Neuronal stem cell (in vitro differentiated cells): ENCODE measurements around the gene FEZ2.

Experiments used
- DNase-seq: peaks from one replicate; pipeline ENCODE4 v3.0.0-alpha.2; 2013; ENCODE audit warnings: low spot score
- H2AFZ ChIP-seq: one replicate; pipeline ENCODE4 v1.6.1; 2013; ENCODE audit warnings: mild to moderate bottlenecking, low read length, inconsistent platforms
- H2AK5ac ChIP-seq: 2 replicates; pipeline ENCODE4 v1.6.1; 2013; ENCODE audit warnings: low read depth, mild to moderate bottlenecking, inconsistent platforms, low read length, moderate library complexity, mixed read lengths
- H2BK120ac ChIP-seq: 2 replicates; pipeline ENCODE4 v1.6.1; 2013; ENCODE audit warnings: low read depth, mild to moderate bottlenecking, inconsistent platforms, low read length, moderate library complexity, mixed read lengths
- H2BK12ac ChIP-seq: one replicate; pipeline ENCODE4 v1.6.1; 2013; ENCODE audit warnings: low read length, inconsistent platforms
- H2BK15ac ChIP-seq: 2 replicates; pipeline ENCODE4 v1.6.1; 2013; ENCODE audit warnings: mild to moderate bottlenecking, low read length, inconsistent platforms, mixed read lengths
- H2BK5ac ChIP-seq: one replicate; pipeline ENCODE4 v1.6.1; 2013; ENCODE audit warnings: inconsistent platforms, mild to moderate bottlenecking, low read length, moderate library complexity
- H3K14ac ChIP-seq: one replicate; pipeline ENCODE4 v1.6.1; 2013; ENCODE audit warnings: low read length, inconsistent platforms
- H3K18ac ChIP-seq: 2 replicates; pipeline ENCODE4 v1.6.1; 2013; ENCODE audit warnings: low read length, inconsistent platforms
- H3K23ac ChIP-seq: 2 replicates; pipeline ENCODE4 v1.6.1; 2013; ENCODE audit warnings: low read depth, mild to moderate bottlenecking, mixed read lengths, low read length, inconsistent platforms; ENCODE audit not compliant: poor library complexity
- H3K27ac ChIP-seq: replicated peaks from 3 replicates; pipeline ENCODE4 v1.5.1; 2013; ENCODE audit warnings: low read length, inconsistent platforms
- H3K27me3 ChIP-seq, 3 experiments: 2 replicates each; pipeline ENCODE4 v1.6.1; 2013; ENCODE audit warnings: low read length in 3 of 3, mild to moderate bottlenecking in 2 of 3, inconsistent platforms in 1 of 3, low read depth in 1 of 3, mixed read lengths in 1 of 3, moderate library complexity in 1 of 3; ENCODE audit not compliant: control insufficient read depth in 3 of 3, insufficient read depth in 3 of 3
- H3K36me3 ChIP-seq, 2 donors: replicated peaks in 1 of 2; 2 replicates each; pipeline ENCODE4 v1.6.1; 2013; ENCODE audit warnings: low read length in 2 of 2; ENCODE audit not compliant: control insufficient read depth in 2 of 2, insufficient read depth in 2 of 2
- H3K4ac ChIP-seq: 2 replicates; pipeline ENCODE4 v1.6.1; 2013; ENCODE audit warnings: inconsistent platforms, mild to moderate bottlenecking, low read length, moderate library complexity
- H3K4me1 ChIP-seq, 2 donors: 1 replicate in 1 of 2; 2 replicates in 1 of 2; pipeline ENCODE4 v1.6.1; 2013; ENCODE audit warnings: low read length in 2 of 2, low read depth in 1 of 2; ENCODE audit not compliant: control insufficient read depth in 2 of 2, insufficient read depth in 1 of 2
- H3K4me2 ChIP-seq: one replicate; pipeline ENCODE4 v1.6.1; 2013; ENCODE audit warnings: mild to moderate bottlenecking, low read length, inconsistent platforms; ENCODE audit not compliant: insufficient read depth, poor library complexity, severe bottlenecking
- H3K4me3 ChIP-seq, 2 donors: 2 replicates each; pipeline ENCODE4 v1.5.1; 2013; ENCODE audit warnings: low read length in 2 of 2, mild to moderate bottlenecking in 2 of 2, inconsistent platforms in 1 of 2, moderate library complexity in 1 of 2
- H3K79me1 ChIP-seq: one replicate; pipeline ENCODE4 v1.6.1; 2013; ENCODE audit warnings: low read depth, mild to moderate bottlenecking, inconsistent platforms, low read length, moderate library complexity
- H3K9ac ChIP-seq: one replicate; pipeline ENCODE4 v1.6.1; 2013; ENCODE audit warnings: mild to moderate bottlenecking, low read depth, low read length, inconsistent platforms; ENCODE audit not compliant: poor library complexity
- H3K9me3 ChIP-seq, 2 donors: replicated peaks in 1 of 2; 2 replicates each; pipeline versions ENCODE3 to v1.6.1; 2013; ENCODE audit warnings: low read length in 2 of 2, mild to moderate bottlenecking in 2 of 2, inconsistent platforms in 1 of 2, low read depth in 1 of 2, mixed read lengths in 1 of 2, moderate library complexity in 1 of 2; ENCODE audit not compliant: control insufficient read depth in 2 of 2, insufficient read depth in 1 of 2
- H4K8ac ChIP-seq: one replicate; pipeline ENCODE4 v1.6.1; 2013; ENCODE audit warnings: low read depth, mild to moderate bottlenecking, inconsistent platforms, low read length, moderate library complexity
- H4K91ac ChIP-seq: one replicate; pipeline ENCODE4 v1.6.1; 2013; ENCODE audit warnings: low read length, low read depth, mild to moderate bottlenecking, inconsistent platforms; ENCODE audit not compliant: poor library complexity
- WGBS, 2 donors: extraction: QIAGEN DNeasy Blood & Tissue Kit; methylation state at CpG; one replicate each; pipeline ENCODE4 v1.1.7; 2013; ENCODE audit warnings: missing lambda C conversion rate in 2 of 2, mixed read lengths in 1 of 2; ENCODE audit not compliant: insufficient read length in 2 of 2, insufficient replicate concordance in 1 of 2; ENCODE audit errors: extremely low coverage in 2 of 2; 5-methylcytosine and 5-hydroxymethylcytosine counted together

The FEZ2 gene

DNA sequence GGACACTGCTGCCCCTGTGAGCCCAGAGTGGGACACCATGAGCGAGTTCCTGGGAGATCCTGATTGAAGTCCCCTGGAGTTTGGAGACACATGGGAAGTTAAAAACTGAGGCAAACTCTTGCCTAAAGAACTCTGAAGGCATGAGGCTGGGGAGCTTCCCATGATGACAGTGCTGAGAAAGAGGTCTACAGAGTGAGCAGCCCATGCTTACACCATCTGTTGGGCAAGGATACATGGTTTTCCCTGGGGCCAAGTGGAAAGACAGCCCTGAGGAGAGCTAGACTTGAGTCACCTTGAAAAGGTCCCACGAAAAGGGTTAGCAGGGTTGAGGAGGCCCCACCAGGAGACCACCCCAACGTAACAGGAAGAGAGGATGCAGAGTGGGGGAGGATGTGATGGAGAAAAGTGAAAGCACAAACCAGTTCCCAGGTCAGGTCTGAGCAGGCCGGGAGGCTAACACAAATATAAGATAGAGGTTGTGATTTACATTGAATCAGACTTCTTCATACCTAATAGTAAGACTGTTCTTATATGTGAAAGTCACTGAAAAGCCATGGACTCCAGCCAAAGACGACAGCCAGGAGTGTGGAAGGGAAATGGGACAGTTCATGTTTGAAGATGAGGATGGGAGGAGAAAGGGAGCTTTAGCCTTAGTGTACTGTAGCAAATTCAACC lies 13.5 kb upstream of the FEZ2 start:
- Histone ChIP-seq H2BK15ac (no peak overlapping the region), H3K79me1 (no peaks in the 10 kb centered on the region), H3K18ac (no peak overlapping the region), H2BK120ac (no peak overlapping the region), H4K91ac (no peak overlapping the region), H3K4me3 (no peak overlapping the region), H3K27me3 (peaks cover 0 to 3% (median 0%) of the 10 kb centered on the region in 3 experiments), H3K14ac (no peak overlapping the region), H3K27ac (no peak overlapping the region), H2BK12ac (no peak overlapping the region), H4K8ac (no peak overlapping the region), H3K23ac (no peak overlapping the region), H2BK5ac (no peak overlapping the region), H3K4me2 (no peak overlapping the region), H3K4me1 (no peaks in the 10 kb centered on the region), H2AFZ (no peak overlapping the region), H3K4ac (no peak overlapping the region), H3K9ac (no peak overlapping the region), H3K9me3 (no peaks in the 10 kb centered on the region), H3K36me3 (no peaks in the 10 kb centered on the region), H2AK5ac (no peak overlapping the region)
- whole genome bisulfite sequencing, 2 donors: no CpG with 5 or more reads among the region's 5 CpGs
- no peak for DNase-seq

DNA sequence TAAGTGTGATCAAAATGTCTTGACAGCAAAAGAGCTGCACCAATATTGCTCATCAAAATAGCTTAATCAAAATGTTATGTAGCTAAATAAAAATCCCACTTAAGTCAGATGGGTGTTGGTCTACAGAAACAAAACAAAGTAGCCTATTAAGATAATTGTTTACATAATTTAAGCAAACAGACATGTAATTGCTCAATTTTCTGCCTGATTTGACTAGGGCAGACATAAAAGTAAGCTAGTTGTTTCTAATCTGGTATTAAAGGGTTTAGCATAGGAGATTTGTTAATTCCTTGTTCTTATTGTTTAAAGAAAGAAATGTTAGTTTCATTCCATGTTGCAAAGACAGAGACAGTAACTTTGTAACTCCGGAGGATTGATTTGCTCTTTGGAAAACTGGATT lies 11.5 kb upstream of the FEZ2 start:
- Histone ChIP-seq H4K91ac (no peak overlapping the region), H2BK120ac (no peak overlapping the region), H3K9ac (no peak overlapping the region), H3K4me2 (no peak overlapping the region), H3K23ac (no peak overlapping the region), H3K79me1 (no peaks in the 10 kb centered on the region), H2BK5ac (no peak overlapping the region), H3K27me3 (peaks cover 0 to 3% (median 0%) of the 10 kb centered on the region in 3 experiments), H2AK5ac (no peak overlapping the region), H2BK12ac (no peak overlapping the region), H3K36me3 (no peaks in the 10 kb centered on the region), H2AFZ (no peak overlapping the region), H4K8ac (no peak overlapping the region), H3K4me3 (no peak overlapping the region), H3K9me3 (no peaks in the 10 kb centered on the region), H3K27ac (no peak overlapping the region), H3K14ac (no peak overlapping the region), H2BK15ac (no peak overlapping the region), H3K4ac (no peak overlapping the region), H3K4me1 (no peaks in the 10 kb centered on the region), H3K18ac (no peak overlapping the region)
- DNase-seq: no peak
- no CpG with 5 or more reads among the region's 1 CpG for WGBS, 2 donors

DNA sequence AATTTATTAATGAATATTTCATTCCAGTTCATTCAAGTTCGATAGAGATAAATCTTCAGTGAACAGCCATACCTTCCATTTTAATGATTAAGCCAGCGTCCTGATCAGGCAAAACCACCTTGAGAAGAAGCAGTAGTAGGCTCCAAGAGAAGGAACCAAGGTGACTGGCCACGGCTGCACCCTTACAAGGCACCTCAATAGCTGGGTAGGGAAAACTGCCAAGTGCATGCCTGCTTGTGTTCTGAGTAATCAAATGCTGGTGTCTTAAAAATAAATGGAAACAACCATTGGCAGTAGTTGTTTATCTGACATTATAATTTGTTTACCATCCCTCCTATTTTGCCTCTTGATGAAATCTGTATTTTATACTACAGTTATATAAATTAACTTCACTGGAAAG lies 10.0 kb upstream of the FEZ2 start:
- Histone ChIP-seq H3K18ac (no peak overlapping the region), H4K8ac (no peak overlapping the region), H2BK15ac (no peak overlapping the region), H2AK5ac (no peak overlapping the region), H3K4me3 (no peak overlapping the region), H2BK12ac (no peak overlapping the region), H3K36me3 (no peaks in the 10 kb centered on the region), H3K4me2 (no peak overlapping the region), H3K9me3 (no peaks in the 10 kb centered on the region), H2BK120ac (no peak overlapping the region), H2BK5ac (no peak overlapping the region), H3K27ac (no peak overlapping the region), H3K23ac (no peak overlapping the region), H3K14ac (no peak overlapping the region), H3K27me3 (peaks cover 0 to 3% (median 0%) of the 10 kb centered on the region in 3 experiments), H3K4ac (no peak overlapping the region), H3K79me1 (no peaks in the 10 kb centered on the region), H3K4me1 (no peaks in the 10 kb centered on the region), H2AFZ (no peak overlapping the region), H4K91ac (no peak overlapping the region), H3K9ac (no peak overlapping the region)
- WGBS, 2 donors: no CpG with 5 or more reads among the region's 3 CpGs
- DNase-seq: no peak

GRCh38 chr2:36606925-36607324 lies 9.0 kb upstream of the FEZ2 start:
- H2BK15ac ChIP-seq: no peak overlapping the region
- H3K18ac ChIP-seq: no peak overlapping the region
- H2BK120ac ChIP-seq: no peak overlapping the region
- no peaks in the 10 kb centered on the region for H3K27me3 ChIP-seq
- H3K36me3 ChIP-seq: no peaks in the 10 kb centered on the region
- H3K14ac ChIP-seq: no peak overlapping the region
- no peaks in the 10 kb centered on the region for H3K4me1 ChIP-seq
- no peak overlapping the region for H3K4ac ChIP-seq
- no peak overlapping the region for H2AFZ ChIP-seq
- no peak overlapping the region for H4K8ac ChIP-seq
- H2BK12ac ChIP-seq: no peak overlapping the region
- no CpG with 5 or more reads among the region's 3 CpGs for WGBS, 2 donors
- H4K91ac ChIP-seq: no peak overlapping the region
- no peak overlapping the region for H3K23ac ChIP-seq
- no peak overlapping the region for H3K9ac ChIP-seq
- H3K4me2 ChIP-seq: no peak overlapping the region
- H3K4me3 ChIP-seq: no peak overlapping the region
- H3K27ac ChIP-seq: no peak overlapping the region
- H2BK5ac ChIP-seq: no peak overlapping the region
- no peak for DNase-seq
- H3K9me3 ChIP-seq: no peaks in the 10 kb centered on the region
- no peak overlapping the region for H2AK5ac ChIP-seq
- no peaks in the 10 kb centered on the region for H3K79me1 ChIP-seq
